Activated CD8-positive, alpha-beta memory T cell treated with anti-CD3 and anti-CD28 coated beads, Interleukin-2, amount 50 U/mL, for 1 hour (primary cell): ENCODE data around the gene RPUSD3.
"Not testable (repeated sequence)": the region's sequence is repeated elsewhere in the genome, so short reads cannot be mapped to it uniquely, and the experiment has no call there.

Experiments
- DNase-seq: peaks from one replicate; pipeline ENCODE4 v3.0.0-alpha.2; 2020; ENCODE audit errors: extremely low read depth

Gene RPUSD3

GRCh38 chr3:9843715-9844438, at the start of gene RPUSD3:
Gene RPUSD3, minus strand, starts transcription at chr3:9844008. Its CDS starts 18 bp downstream, at chr3:9843990.
- DNase-seq: peak; percentile 90

- no peak for DNase-seq
Observed at GRCh38 chr3:9891072-9891622, 47.3 kb upstream of the RPUSD3 start.

- DNase-seq: peak; percentile 75
Observed at GRCh38 chr3:9890249-9891071, 46.7 kb upstream of the RPUSD3 start, which contains the start of gene JAGN1. Gene JAGN1, plus strand, starts transcription at chr3:9890610. Its CDS starts 113 bp downstream, at chr3:9890723.

DNA sequence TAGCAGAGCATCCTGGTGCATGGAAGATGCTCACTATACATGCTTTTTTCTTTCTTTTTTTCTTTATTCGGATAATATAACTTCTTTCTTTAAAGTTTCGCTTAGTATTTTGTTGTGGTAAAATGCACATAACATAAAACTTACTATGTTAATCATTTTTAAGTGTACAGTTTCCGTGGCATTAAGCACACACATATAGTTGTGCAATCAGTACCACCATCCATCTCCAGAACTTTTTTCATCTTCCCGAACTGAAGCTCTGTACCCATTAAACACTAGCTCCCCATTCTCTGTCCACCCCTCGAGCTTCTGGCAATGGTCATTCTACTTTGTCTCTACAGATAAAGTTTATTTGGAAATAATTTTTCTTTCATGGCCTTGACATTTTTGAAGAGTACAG, 45.6 kb upstream of the RPUSD3 start:
- DNase-seq: no peak

- DNase-seq: no peak
Observed at GRCh38 chr3:9888540-9888939, 44.7 kb upstream of the RPUSD3 start.

DNA sequence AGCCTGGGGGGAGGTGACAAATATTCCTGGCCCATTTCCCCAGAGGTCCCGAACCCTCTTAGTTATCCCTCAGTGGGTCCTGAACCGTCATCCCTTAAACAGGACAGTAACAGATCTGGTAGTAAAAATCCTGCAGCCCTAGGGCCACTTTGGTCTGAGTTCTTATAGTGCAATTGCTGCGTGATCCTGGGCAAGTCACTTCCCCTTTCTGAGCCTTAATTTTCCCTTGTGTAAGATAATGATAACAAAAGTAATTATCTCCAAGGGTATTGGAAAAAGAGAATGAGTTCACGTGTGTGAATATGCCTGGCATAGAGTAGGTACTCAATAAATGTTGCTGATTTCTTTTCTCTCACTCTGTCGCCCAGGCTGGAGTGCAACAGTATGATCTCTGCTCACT, 43.7 kb upstream of the RPUSD3 start:
- no peak for DNase-seq

GRCh38 chr3:9886328-9886727, 42.5 kb upstream of the RPUSD3 start:
- no peak for DNase-seq

- DNase-seq: no peak
Observed at GRCh38 chr3:9884555-9885165, 40.9 kb upstream of the RPUSD3 start.

GRCh38 chr3:9883706-9884554, 40.1 kb upstream of the RPUSD3 start:
- DNase-seq: no peak

- no peak for DNase-seq
Observed at GRCh38 chr3:9881441-9881840, 37.6 kb upstream of the RPUSD3 start.

DNA sequence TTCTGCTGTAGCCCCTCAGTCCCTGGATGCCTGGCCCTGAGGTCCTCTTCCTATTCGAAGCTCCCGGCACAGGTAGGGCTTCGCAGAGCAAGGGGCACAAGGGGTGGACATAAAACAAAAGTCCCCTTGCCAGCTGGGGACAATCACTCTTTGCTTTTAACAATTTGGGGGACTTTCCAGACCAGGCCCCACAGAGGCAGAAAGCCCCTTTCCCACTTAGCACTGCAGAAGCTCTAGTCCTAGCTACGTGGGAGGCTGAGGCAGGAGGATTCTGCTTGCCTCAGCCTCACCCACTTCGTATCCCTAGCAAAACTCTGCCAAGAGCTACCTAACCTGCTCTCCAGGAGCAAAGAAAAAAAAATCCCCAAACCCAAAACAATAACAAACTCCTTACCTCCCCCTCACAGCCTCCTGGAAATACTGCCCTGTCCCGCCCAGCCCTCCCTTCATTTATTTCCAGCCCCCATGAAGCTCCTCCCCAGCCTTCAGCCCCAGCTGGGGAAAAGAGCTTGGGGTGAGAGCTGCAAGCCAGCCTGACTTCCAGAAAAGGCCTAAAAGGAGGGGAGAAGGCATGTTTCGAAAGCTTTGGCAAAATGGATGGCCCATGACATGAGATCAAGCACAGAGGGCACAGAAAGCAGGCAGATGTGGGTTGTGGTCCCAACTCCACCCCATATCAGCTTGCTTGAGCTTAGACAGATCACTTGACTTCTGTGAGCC, 36.2 kb upstream of the RPUSD3 start, which contains the start of gene CIDEC:
Gene CIDEC, minus strand, starts transcription at position 424 of the 720 bp plus-strand sequence. CDS start 1,767 bp downstream, outside the sequence.
- no peak for DNase-seq

DNA sequence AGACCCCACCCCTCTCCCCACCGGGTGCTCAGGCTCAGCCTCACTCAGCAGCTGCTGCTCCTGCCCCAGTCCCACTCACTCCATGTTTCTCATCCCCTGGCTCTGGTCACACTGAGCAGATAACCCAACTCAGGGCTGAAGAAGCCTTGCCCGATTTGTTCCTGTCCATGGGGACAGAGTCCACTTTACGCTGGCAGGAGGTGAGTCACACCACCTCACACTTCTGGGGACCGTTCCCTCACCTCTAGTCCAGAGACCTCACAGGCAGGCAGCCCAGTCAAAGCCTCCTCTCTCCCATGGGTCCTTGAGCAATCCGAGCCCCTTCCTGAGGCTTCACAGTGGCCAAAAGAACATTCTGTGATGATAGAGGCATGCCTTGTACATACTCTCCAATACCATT, 34.9 kb upstream of the RPUSD3 start:
- no peak for DNase-seq

- DNase-seq: no peak
Observed at GRCh38 chr3:9876991-9877390, 33.2 kb upstream of the RPUSD3 start.

- DNase-seq: not testable (repeated sequence)
Observed at GRCh38 chr3:9876255-9876654, 32.4 kb upstream of the RPUSD3 start.

GRCh38 chr3:9875448-9875847, 31.6 kb upstream of the RPUSD3 start:
- DNase-seq: no peak

DNA sequence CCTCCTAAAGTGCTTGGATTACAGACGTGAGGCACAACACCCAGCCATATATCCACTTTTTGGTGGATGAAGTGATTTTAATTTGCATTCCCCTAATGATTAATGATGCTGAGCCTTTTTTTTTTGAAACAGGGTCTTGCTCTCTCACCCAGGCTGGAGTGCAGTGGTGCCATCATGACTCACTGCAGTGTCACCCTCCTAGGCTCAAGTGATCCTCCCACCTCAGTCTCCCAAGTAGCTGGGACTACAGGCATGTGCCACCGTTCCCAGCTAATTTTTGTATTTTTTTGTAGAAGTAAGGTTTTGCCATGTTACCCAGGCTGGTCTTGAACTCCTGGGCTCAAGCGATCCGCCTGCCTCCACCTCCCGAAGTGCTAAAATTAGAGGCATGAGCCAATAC, 28.3 kb upstream of the RPUSD3 start:
- not testable (repeated sequence) for DNase-seq

DNA sequence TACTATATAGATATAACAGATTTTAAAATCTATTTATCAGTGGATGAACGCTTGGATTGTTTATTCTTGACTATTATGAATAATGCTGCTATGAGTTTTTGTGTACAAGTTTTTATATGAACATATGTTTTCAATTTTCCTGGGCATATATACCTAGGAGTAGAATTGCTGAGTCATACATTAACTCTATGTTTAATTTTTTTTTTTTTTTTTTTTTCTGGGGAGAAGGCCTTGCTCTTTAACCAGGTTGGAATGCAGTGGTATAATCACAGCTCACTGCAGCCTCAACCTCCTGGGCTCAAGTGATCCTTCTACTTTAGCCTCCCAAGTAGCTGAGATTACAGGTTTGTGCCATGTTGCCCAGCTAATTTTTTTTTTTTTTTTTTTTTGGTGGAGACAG, 27.2 kb upstream of the RPUSD3 start:
- DNase-seq: no peak

DNA sequence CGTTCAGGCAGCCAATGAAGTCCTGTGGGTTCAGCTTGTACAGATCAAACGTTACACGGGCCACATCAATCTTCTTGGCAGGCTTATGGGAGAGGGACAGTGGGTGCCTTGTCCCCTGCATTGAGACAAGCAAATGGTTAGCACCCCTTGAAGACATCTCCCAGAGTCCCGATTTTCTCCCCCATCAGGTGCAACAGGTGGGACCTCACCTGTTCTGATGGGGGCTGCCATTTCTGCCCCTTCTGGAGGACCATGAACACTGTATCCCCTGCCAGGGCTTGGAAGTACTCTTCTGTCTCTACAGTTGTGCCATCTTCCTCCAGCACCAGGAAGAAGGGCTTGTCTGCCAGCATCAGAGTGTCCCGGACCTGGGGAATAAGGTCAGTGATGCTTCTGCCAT, 26.1 kb upstream of the RPUSD3 start:
- DNase-seq: no peak

- DNase-seq: no peak
Observed at GRCh38 chr3:9867106-9867505, 23.3 kb upstream of the RPUSD3 start.

- DNase-seq: no peak
Observed at GRCh38 chr3:9866639-9867038, 22.8 kb upstream of the RPUSD3 start.
